ENCODE data around the gene CD63. TPM values are rescaled to one million over a fixed set of nuclear protein-coding genes. Genes with fewer than 3 reads are reported as not detected.

The CD63 gene
- total and polyA plus RNA-seq, 2 of the 13 experiments (the other 11 are each of a cell fraction or from before 2014, with no cell fraction given), result 234 to 277 TPM

GRCh38 chr12:55681142-55682077 is 47.4 kb downstream of the CD63 start (continued):
- TF ChIP-seq NFIC (IDR thresholded peaks at IDR 0.05; ENCODE audit: low read length) (no peak), SMAD1 (CRISPR knock-in tag; IDR thresholded peaks at IDR 0.05; ENCODE audit: borderline replicate concordance, low read depth) (0 out of 2 replicates have a peak, but pooled peaks have one; percentile 57), ZNF552 (CRISPR knock-in tag; IDR thresholded peaks at IDR 0.05; ENCODE audit: borderline replicate concordance) (no peak), ZNF841 (CRISPR knock-in tag; IDR thresholded peaks at IDR 0.05; ENCODE audit: borderline replicate concordance) (no peak), MEF2D (CRISPR knock-in tag; IDR thresholded peaks at IDR 0.05) (peak; percentile 66; the same call in 1 of the 2 replicates), PRDM15 (CRISPR knock-in tag; IDR thresholded peaks at IDR 0.05) (no peak), SMC3 (IDR thresholded peaks at IDR 0.05; ENCODE audit: low read length) (peak; percentile 33; the same call in 1 of the 2 replicates), RARG (CRISPR knock-in tag; IDR thresholded peaks at IDR 0.05; ENCODE audit: low read depth) (no peak), ZNF232 (CRISPR knock-in tag; IDR thresholded peaks at IDR 0.05; ENCODE audit: borderline replicate concordance) (no peak), KAT2B (IDR thresholded peaks at IDR 0.05; ENCODE audit: borderline replicate concordance, low read depth, low read length) (no peak), ZNF296 (CRISPR knock-in tag; conservative IDR thresholded peaks at IDR 0.05) (no peak), FOXC1 (CRISPR knock-in tag; IDR thresholded peaks at IDR 0.05; ENCODE audit: borderline replicate concordance) (peak; percentile 48; the same call in 1 of the 2 replicates)
- TF ChIP-seq, protein P1, sequence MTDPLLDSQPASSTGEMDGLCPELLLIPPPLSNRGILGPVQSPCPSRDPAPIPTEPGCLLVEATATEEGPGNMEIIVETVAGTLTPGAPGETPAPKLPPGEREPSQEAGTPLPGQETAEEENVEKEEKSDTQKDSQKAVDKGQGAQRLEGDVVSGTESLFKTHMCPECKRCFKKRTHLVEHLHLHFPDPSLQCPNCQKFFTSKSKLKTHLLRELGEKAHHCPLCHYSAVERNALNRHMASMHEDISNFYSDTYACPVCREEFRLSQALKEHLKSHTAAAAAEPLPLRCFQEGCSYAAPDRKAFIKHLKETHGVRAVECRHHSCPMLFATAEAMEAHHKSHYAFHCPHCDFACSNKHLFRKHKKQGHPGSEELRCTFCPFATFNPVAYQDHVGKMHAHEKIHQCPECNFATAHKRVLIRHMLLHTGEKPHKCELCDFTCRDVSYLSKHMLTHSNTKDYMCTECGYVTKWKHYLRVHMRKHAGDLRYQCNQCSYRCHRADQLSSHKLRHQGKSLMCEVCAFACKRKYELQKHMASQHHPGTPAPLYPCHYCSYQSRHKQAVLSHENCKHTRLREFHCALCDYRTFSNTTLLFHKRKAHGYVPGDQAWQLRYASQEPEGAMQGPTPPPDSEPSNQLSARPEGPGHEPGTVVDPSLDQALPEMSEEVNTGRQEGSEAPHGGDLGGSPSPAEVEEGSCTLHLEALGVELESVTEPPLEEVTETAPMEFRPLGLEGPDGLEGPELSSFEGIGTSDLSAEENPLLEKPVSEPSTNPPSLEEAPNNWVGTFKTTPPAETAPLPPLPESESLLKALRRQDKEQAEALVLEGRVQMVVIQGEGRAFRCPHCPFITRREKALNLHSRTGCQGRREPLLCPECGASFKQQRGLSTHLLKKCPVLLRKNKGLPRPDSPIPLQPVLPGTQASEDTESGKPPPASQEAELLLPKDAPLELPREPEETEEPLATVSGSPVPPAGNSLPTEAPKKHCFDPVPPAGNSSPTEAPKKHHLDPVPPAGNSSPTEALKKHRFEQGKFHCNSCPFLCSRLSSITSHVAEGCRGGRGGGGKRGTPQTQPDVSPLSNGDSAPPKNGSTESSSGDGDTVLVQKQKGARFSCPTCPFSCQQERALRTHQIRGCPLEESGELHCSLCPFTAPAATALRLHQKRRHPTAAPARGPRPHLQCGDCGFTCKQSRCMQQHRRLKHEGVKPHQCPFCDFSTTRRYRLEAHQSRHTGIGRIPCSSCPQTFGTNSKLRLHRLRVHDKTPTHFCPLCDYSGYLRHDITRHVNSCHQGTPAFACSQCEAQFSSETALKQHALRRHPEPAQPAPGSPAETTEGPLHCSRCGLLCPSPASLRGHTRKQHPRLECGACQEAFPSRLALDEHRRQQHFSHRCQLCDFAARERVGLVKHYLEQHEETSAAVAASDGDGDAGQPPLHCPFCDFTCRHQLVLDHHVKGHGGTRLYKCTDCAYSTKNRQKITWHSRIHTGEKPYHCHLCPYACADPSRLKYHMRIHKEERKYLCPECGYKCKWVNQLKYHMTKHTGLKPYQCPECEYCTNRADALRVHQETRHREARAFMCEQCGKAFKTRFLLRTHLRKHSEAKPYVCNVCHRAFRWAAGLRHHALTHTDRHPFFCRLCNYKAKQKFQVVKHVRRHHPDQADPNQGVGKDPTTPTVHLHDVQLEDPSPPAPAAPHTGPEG (CRISPR knock-in tag; IDR thresholded peaks at IDR 0.05), result no peak
- TF ChIP-seq, protein P2, sequence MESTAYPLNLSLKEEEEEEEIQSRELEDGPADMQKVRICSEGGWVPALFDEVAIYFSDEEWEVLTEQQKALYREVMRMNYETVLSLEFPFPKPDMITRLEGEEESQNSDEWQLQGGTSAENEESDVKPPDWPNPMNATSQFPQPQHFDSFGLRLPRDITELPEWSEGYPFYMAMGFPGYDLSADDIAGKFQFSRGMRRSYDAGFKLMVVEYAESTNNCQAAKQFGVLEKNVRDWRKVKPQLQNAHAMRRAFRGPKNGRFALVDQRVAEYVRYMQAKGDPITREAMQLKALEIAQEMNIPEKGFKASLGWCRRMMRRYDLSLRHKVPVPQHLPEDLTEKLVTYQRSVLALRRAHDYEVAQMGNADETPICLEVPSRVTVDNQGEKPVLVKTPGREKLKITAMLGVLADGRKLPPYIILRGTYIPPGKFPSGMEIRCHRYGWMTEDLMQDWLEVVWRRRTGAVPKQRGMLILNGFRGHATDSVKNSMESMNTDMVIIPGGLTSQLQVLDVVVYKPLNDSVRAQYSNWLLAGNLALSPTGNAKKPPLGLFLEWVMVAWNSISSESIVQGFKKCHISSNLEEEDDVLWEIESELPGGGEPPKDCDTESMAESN (CRISPR knock-in tag; conservative IDR thresholded peaks at IDR 0.05), result peak; percentile 50; the same call in 1 of the 2 replicates
- TF ChIP-seq, protein P3, sequence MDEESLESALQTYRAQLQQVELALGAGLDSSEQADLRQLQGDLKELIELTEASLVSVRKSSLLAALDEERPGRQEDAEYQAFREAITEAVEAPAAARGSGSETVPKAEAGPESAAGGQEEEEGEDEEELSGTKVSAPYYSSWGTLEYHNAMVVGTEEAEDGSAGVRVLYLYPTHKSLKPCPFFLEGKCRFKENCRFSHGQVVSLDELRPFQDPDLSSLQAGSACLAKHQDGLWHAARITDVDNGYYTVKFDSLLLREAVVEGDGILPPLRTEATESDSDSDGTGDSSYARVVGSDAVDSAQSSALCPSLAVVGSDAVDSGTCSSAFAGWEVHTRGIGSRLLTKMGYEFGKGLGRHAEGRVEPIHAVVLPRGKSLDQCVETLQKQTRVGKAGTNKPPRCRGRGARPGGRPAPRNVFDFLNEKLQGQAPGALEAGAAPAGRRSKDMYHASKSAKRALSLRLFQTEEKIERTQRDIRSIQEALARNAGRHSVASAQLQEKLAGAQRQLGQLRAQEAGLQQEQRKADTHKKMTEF (CRISPR knock-in tag; IDR thresholded peaks at IDR 0.05), result peak; percentile 65; the same call in 1 of the 2 replicates

Data from HepG2 (cell line).